Measurements from ENCODE around the gene SAMD4A.

Gene SAMD4A

GRCh38 chr14:54834081-54834480, 267.2 kb downstream of the SAMD4A start:
- no peak overlapping the region for H3K27ac ChIP-seq
- no peak for TF ChIP-seq ZFX (IDR thresholded peaks at IDR 0.05)
- TF ChIP-seq, protein P1, sequence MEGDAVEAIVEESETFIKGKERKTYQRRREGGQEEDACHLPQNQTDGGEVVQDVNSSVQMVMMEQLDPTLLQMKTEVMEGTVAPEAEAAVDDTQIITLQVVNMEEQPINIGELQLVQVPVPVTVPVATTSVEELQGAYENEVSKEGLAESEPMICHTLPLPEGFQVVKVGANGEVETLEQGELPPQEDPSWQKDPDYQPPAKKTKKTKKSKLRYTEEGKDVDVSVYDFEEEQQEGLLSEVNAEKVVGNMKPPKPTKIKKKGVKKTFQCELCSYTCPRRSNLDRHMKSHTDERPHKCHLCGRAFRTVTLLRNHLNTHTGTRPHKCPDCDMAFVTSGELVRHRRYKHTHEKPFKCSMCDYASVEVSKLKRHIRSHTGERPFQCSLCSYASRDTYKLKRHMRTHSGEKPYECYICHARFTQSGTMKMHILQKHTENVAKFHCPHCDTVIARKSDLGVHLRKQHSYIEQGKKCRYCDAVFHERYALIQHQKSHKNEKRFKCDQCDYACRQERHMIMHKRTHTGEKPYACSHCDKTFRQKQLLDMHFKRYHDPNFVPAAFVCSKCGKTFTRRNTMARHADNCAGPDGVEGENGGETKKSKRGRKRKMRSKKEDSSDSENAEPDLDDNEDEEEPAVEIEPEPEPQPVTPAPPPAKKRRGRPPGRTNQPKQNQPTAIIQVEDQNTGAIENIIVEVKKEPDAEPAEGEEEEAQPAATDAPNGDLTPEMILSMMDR (conservative IDR thresholded peaks at IDR 0.05) = no peak

- no peak overlapping the region for H3K27ac ChIP-seq
- no peak for TF ChIP-seq ZFX (IDR thresholded peaks at IDR 0.05)
- TF ChIP-seq, protein P1 (conservative IDR thresholded peaks at IDR 0.05) = no peak
These were observed 267.8 kb downstream of the SAMD4A start for GRCh38 chr14:54834727-54835126.

- no peak for TF ChIP-seq ZFX (IDR thresholded peaks at IDR 0.05)
- TF ChIP-seq, protein P1 (conservative IDR thresholded peaks at IDR 0.05) = no peak
- H3K27ac ChIP-seq = no peak overlapping the region
These were observed 269.3 kb downstream of the SAMD4A start for GRCh38 chr14:54836231-54836630.

GRCh38 chr14:54837508-54838149, 270.7 kb downstream of the SAMD4A start:
- no peak for TF ChIP-seq ZFX (IDR thresholded peaks at IDR 0.05)
- TF ChIP-seq, protein P1 (conservative IDR thresholded peaks at IDR 0.05) = no peak
- no peak overlapping the region for H3K27ac ChIP-seq

GRCh38 chr14:54838931-54839512, 272.1 kb downstream of the SAMD4A start:
- no peak overlapping the region for H3K27ac ChIP-seq
- TF ChIP-seq ZFX (IDR thresholded peaks at IDR 0.05) = no peak
- TF ChIP-seq, protein P1 (conservative IDR thresholded peaks at IDR 0.05) = no peak

DNA sequence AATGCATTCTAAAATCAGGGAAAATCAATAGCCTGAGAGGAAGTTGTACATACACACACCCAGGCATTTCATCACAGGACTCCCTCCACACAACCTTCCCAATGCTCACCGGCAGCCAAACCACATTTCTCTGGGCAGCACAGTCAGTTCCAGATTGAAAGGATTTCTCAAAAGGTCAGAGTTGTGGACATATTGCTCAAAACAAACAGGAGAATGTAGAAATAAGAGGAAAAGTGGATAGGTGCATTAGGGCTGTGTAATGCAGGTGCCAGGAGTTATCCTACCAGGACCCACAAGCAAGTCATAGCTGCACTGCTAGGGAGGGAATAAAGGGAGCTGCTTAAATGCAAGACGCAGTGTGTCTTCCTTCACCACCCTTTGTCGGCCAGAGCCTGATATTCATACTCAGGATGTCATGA, 272.8 kb downstream of the SAMD4A start:
- H3K27ac ChIP-seq = no peak overlapping the region
- TF ChIP-seq, protein P1 (conservative IDR thresholded peaks at IDR 0.05) = no peak
- no peak for TF ChIP-seq ZFX (IDR thresholded peaks at IDR 0.05)

DNA sequence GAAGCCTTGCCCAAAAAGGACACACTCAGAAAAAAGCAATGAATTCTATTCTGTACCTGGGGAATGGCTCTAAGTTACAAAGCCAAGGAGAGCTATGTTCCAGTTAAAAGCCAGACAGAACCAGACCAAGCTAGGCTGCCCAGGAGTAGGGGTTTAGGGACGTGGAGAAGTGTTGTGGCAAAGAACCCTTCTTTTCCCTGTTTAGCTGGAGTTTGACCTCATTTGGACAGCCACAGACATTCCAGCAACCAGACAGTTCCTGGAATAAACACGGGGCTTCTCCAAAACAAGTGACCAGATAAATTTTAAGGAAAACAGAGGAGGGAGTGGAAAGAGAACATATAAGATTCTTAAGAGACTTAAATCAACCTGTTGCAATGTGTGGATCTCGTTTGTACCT, 273.4 kb downstream of the SAMD4A start:
- no peak for TF ChIP-seq ZFX (IDR thresholded peaks at IDR 0.05)
- TF ChIP-seq, protein P1 (conservative IDR thresholded peaks at IDR 0.05) = no peak
- no peak overlapping the region for H3K27ac ChIP-seq

Data from C4-2B (cell line).